ENCODE data around the gene PLA2G4A. TPM values are rescaled to one million over a fixed set of nuclear protein-coding genes. Genes with fewer than 3 reads are reported as not detected.

Gene PLA2G4A
- polyA plus RNA-seq, 1 donor from 2014 or later = not detected

DNA sequence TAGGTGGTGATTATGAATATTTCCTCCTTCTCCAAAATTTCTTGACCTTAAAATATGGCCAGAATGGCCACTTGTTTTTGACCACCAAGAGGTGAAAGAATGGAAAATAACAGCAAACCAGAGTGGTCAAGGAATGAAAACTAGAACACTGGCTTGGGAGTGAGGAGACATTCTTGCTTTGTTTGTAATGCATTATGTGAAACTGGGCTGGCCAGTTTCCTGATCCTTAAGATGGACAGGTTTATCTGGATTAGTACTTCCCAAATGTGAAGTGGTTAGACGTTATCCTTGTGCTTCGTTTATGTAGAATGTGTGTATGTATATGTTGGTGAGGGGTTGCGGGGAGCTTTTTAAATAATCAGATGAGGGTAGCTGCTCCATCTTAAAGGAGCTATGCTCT lies 12.8 kb downstream of the PLA2G4A start:
- Histone ChIP-seq H3K27ac (ENCODE audit: low read length) (no peak overlapping the region), H3K4me2 (ENCODE audit: low read length) (no peak overlapping the region), H3K9me2 (ENCODE audit: insufficient read depth, low read length) (no peaks in the 10 kb centered on the region), H4K20me1 (ENCODE audit: insufficient read depth) (no peaks in the 10 kb centered on the region), H3K36me3 (ENCODE audit: insufficient read depth, low read length) (no peaks in the 10 kb centered on the region), H3K9ac (ENCODE audit: low read length) (no peak overlapping the region), H3K4me3 (ENCODE audit: low read length) (no peak overlapping the region), H3F3A (ENCODE audit: insufficient read depth, low read length, poor library complexity, severe bottlenecking) (no peaks in the 10 kb centered on the region), H3K9me3 (ENCODE audit: low read length) (no peaks in the 10 kb centered on the region), H2AFZ (ENCODE audit: low read depth, low read length) (no peak overlapping the region), H3K27me3 (ENCODE audit: insufficient read depth, low read depth, low read length) (no peaks in the 10 kb centered on the region), H3K79me2 (replicated peaks; ENCODE audit: insufficient read depth, low read length) (no peaks in the 10 kb centered on the region)
- no peak for TF ChIP-seq TAF1 (IDR thresholded peaks at IDR 0.05; ENCODE audit: low read depth)
- no peak for TF ChIP-seq SMC3 (conservative IDR thresholded peaks at IDR 0.05; ENCODE audit: poor library complexity)
- TF ChIP-seq MXI1 (conservative IDR thresholded peaks at IDR 0.05; ENCODE audit: poor library complexity, severe bottlenecking) = no peak
- TF ChIP-seq EZH2 (IDR thresholded peaks at IDR 0.05; ENCODE audit: borderline replicate concordance, insufficient read depth, low read length, poor library complexity, severe bottlenecking) = no peak
- no peak for TF ChIP-seq RAD21 (conservative IDR thresholded peaks at IDR 0.05)
- TF ChIP-seq POLR2AphosphoS5 (IDR thresholded peaks at IDR 0.05) = no peak
- TF ChIP-seq, protein P1, sequence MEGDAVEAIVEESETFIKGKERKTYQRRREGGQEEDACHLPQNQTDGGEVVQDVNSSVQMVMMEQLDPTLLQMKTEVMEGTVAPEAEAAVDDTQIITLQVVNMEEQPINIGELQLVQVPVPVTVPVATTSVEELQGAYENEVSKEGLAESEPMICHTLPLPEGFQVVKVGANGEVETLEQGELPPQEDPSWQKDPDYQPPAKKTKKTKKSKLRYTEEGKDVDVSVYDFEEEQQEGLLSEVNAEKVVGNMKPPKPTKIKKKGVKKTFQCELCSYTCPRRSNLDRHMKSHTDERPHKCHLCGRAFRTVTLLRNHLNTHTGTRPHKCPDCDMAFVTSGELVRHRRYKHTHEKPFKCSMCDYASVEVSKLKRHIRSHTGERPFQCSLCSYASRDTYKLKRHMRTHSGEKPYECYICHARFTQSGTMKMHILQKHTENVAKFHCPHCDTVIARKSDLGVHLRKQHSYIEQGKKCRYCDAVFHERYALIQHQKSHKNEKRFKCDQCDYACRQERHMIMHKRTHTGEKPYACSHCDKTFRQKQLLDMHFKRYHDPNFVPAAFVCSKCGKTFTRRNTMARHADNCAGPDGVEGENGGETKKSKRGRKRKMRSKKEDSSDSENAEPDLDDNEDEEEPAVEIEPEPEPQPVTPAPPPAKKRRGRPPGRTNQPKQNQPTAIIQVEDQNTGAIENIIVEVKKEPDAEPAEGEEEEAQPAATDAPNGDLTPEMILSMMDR (IDR thresholded peaks at IDR 0.05; ENCODE audit: poor library complexity, severe bottlenecking) = no peak
- no peak for TF ChIP-seq EP300 (conservative IDR thresholded peaks at IDR 0.05; ENCODE audit: poor library complexity, severe bottlenecking)
- TF ChIP-seq, protein P2, sequence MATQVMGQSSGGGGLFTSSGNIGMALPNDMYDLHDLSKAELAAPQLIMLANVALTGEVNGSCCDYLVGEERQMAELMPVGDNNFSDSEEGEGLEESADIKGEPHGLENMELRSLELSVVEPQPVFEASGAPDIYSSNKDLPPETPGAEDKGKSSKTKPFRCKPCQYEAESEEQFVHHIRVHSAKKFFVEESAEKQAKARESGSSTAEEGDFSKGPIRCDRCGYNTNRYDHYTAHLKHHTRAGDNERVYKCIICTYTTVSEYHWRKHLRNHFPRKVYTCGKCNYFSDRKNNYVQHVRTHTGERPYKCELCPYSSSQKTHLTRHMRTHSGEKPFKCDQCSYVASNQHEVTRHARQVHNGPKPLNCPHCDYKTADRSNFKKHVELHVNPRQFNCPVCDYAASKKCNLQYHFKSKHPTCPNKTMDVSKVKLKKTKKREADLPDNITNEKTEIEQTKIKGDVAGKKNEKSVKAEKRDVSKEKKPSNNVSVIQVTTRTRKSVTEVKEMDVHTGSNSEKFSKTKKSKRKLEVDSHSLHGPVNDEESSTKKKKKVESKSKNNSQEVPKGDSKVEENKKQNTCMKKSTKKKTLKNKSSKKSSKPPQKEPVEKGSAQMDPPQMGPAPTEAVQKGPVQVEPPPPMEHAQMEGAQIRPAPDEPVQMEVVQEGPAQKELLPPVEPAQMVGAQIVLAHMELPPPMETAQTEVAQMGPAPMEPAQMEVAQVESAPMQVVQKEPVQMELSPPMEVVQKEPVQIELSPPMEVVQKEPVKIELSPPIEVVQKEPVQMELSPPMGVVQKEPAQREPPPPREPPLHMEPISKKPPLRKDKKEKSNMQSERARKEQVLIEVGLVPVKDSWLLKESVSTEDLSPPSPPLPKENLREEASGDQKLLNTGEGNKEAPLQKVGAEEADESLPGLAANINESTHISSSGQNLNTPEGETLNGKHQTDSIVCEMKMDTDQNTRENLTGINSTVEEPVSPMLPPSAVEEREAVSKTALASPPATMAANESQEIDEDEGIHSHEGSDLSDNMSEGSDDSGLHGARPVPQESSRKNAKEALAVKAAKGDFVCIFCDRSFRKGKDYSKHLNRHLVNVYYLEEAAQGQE (IDR thresholded peaks at IDR 0.05; ENCODE audit: borderline replicate concordance) = no peak

DNA sequence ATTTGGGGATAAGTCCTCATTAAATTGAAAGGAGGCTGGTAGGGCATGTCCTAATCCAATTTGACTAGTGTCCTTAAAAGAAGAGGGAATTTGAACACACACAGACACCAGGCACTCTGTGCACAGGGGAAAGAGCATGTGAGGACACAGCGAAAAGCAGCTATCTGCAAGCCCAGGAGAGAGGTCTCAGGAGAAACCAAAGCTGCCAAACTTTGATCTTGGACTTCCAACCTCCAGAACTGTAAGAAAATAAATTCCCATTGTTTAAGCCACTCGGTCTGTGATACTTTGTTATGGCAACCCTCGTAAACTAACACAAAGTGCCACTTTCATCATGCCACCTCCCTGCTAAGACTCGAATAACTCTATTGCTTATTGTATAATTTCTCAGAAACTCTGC lies 13.8 kb downstream of the PLA2G4A start:
- Histone ChIP-seq H4K20me1 (ENCODE audit: insufficient read depth) (no peaks in the 10 kb centered on the region), H3K9me3 (ENCODE audit: low read length) (no peaks in the 10 kb centered on the region), H3F3A (ENCODE audit: insufficient read depth, low read length, poor library complexity, severe bottlenecking) (no peaks in the 10 kb centered on the region), H2AFZ (ENCODE audit: low read depth, low read length) (no peak overlapping the region), H3K9me2 (ENCODE audit: insufficient read depth, low read length) (no peaks in the 10 kb centered on the region), H3K27ac (ENCODE audit: low read length) (no peak overlapping the region), H3K36me3 (ENCODE audit: insufficient read depth, low read length) (no peaks in the 10 kb centered on the region), H3K4me3 (ENCODE audit: low read length) (no peak overlapping the region), H3K9ac (ENCODE audit: low read length) (no peak overlapping the region), H3K27me3 (ENCODE audit: insufficient read depth, low read depth, low read length) (no peaks in the 10 kb centered on the region), H3K79me2 (replicated peaks; ENCODE audit: insufficient read depth, low read length) (no peaks in the 10 kb centered on the region), H3K4me2 (ENCODE audit: low read length) (no peak overlapping the region)
- TF ChIP-seq, protein P1 (IDR thresholded peaks at IDR 0.05; ENCODE audit: poor library complexity, severe bottlenecking) = no peak
- TF ChIP-seq SMC3 (conservative IDR thresholded peaks at IDR 0.05; ENCODE audit: poor library complexity) = no peak
- no peak for TF ChIP-seq POLR2AphosphoS5 (IDR thresholded peaks at IDR 0.05)
- TF ChIP-seq, protein P2 (IDR thresholded peaks at IDR 0.05; ENCODE audit: borderline replicate concordance) = no peak
- TF ChIP-seq RAD21 (conservative IDR thresholded peaks at IDR 0.05) = no peak
- TF ChIP-seq EZH2 (IDR thresholded peaks at IDR 0.05; ENCODE audit: borderline replicate concordance, insufficient read depth, low read length, poor library complexity, severe bottlenecking) = no peak
- no peak for TF ChIP-seq EP300 (conservative IDR thresholded peaks at IDR 0.05; ENCODE audit: poor library complexity, severe bottlenecking)
- no peak for TF ChIP-seq MXI1 (conservative IDR thresholded peaks at IDR 0.05; ENCODE audit: poor library complexity, severe bottlenecking)
- no peak for TF ChIP-seq TAF1 (IDR thresholded peaks at IDR 0.05; ENCODE audit: low read depth)

Measured in neural cell (in vitro differentiated cells).